Keratinocyte (primary cell): Measurements from ENCODE around the gene CTF1.

Source experiments
- CTCF ChIP-seq, 3 experiments: IDR thresholded peaks in 1 of 3; conservative IDR thresholded peaks in 1 of 3; optimal IDR thresholded peaks in 1 of 3; 2 replicates in 2 of 3; 3 replicates in 1 of 3; pipeline versions ENCODE3 to v1.5.1; 2011; ENCODE audit warnings: low read length in 3 of 3, mild to moderate bottlenecking in 3 of 3, moderate library complexity in 2 of 3, control low read depth in 1 of 3, inconsistent platforms in 1 of 3; ENCODE audit not compliant: insufficient read depth in 2 of 3; ENCODE audit errors: extremely low read depth in 1 of 3
- EZH2 ChIP-seq: IDR thresholded peaks from one replicate; pipeline ENCODE4 v1.6.1; 2012; ENCODE audit warnings: inconsistent platforms, mild to moderate bottlenecking, low read length, moderate library complexity

DNA sequence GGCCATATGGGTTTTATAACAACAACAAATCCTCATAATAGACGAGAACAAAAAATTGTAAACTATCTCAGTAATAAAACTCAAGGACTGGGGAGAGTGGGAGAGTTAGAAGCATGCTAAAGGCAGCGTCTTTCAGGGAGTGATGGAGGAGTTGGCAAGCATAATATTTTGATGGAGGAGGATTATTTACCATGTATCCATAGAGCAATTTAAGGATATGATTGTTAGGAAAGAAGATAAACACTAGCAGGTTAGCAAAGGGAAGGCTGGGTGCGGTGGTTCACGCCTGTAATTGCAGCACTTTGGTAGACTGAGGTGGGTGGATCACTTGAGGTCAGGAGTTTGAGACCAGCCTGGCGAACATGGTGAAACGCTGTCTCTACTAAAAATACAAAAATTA, 30.4 kb upstream of the CTF1 start:
- TF ChIP-seq CTCF (optimal IDR thresholded peaks at IDR 0.05 in 1 of 3, IDR thresholded peaks at IDR 0.05 in 1 of 3, conservative IDR thresholded peaks at IDR 0.05 in 1 of 3; ENCODE audit: extremely low read depth in 1 of 3, insufficient read depth in 2 of 3, low read length in 3 of 3) (no peak), EZH2 (no peak)
